Thoracic aorta (tissue), 2 donors: ENCODE data around the gene MCL1. TPM values are rescaled to one million over a fixed set of nuclear protein-coding genes. Genes with fewer than 3 reads are reported as not detected.
A peak's percentile ranks its signal among the peaks of the same experiment; 100 is the strongest.

Experiments used
- ATAC-seq: fragments of 150-250 bp; one replicate; pipeline ENCODE4 v1.8.0; 2017; ENCODE audit warnings: low read depth; ENCODE audit not compliant: insufficient number of reproducible peaks, low FRiP score
- DNase-seq: peaks from one replicate; pipeline ENCODE4 v3.0.0-alpha.2; 2020; ENCODE audit warnings: low spot score
- H3K27ac ChIP-seq, 2 donors: fragments of 200-600 bp; sonication (generic); 1 replicate in 1 of 2; 2 replicates in 1 of 2; pipeline ENCODE4 v1.5.1; 2016; ENCODE audit warnings: mild to moderate bottlenecking in 2 of 2, moderate library complexity in 2 of 2
- H3K27me3 ChIP-seq: fragments of 200-600 bp; sonication (generic); replicated peaks from 2 replicates; pipeline ENCODE4 v1.6.0; 2016; ENCODE audit warnings: mild to moderate bottlenecking; ENCODE audit not compliant: insufficient read depth
- H3K36me3 ChIP-seq: fragments of 200-600 bp; sonication (generic); one replicate; pipeline ENCODE4 v1.5.1; 2016
- H3K4me1 ChIP-seq, 2 donors: fragments of 200-600 bp; sonication (generic); 1 replicate in 1 of 2; 2 replicates in 1 of 2; pipeline versions ENCODE4 v1.5.1 to v1.6.0; 2016; ENCODE audit warnings: low read depth in 2 of 2, mild to moderate bottlenecking in 1 of 2; ENCODE audit not compliant: control insufficient read depth in 1 of 2
- H3K4me3 ChIP-seq: fragments of 200-600 bp; sonication (generic); 2 replicates; pipeline ENCODE4 v1.5.1; 2016; ENCODE audit warnings: mild to moderate bottlenecking
- H3K9me3 ChIP-seq: fragments of 200-600 bp; sonication (generic); 2 replicates; pipeline ENCODE4 v1.5.1; 2016
- CTCF ChIP-seq: fragments of 200-600 bp; sonication (generic); IDR thresholded peaks from one replicate; pipeline ENCODE4 v1.5.1; 2019; ENCODE audit warnings: antibody characterized with exemption
- total RNA-seq, 2 donors: library from RNA; depleted of rRNA; stranded (reverse); fragments of >200 nt; gene quantifications; one replicate each; pipeline versions ENCODE4 v1.1.0 to v1.2.3, GENCODE V29; 2016

Gene MCL1
- total RNA-seq, 2 donors from 2014 or later, result 588 to 607 TPM

- no peak for TF ChIP-seq CTCF
- H3K36me3 ChIP-seq, result no peaks in the 10 kb centered on the region
- no peak for DNase-seq
- H3K27ac ChIP-seq, result peak overlapping the region; percentile 71 to 88
- ATAC-seq, result no peak
- no peaks in the 10 kb centered on the region for H3K27me3 ChIP-seq
- H3K9me3 ChIP-seq, result no peaks in the 10 kb centered on the region
- peak overlapping the region; percentile 45 for H3K4me3 ChIP-seq
- peaks cover 22 to 62% of the 10 kb centered on the region in 2 donors for H3K4me1 ChIP-seq
These were observed 46.5 kb downstream of the MCL1 start for GRCh38 chr1:150532860-150533259.

DNA sequence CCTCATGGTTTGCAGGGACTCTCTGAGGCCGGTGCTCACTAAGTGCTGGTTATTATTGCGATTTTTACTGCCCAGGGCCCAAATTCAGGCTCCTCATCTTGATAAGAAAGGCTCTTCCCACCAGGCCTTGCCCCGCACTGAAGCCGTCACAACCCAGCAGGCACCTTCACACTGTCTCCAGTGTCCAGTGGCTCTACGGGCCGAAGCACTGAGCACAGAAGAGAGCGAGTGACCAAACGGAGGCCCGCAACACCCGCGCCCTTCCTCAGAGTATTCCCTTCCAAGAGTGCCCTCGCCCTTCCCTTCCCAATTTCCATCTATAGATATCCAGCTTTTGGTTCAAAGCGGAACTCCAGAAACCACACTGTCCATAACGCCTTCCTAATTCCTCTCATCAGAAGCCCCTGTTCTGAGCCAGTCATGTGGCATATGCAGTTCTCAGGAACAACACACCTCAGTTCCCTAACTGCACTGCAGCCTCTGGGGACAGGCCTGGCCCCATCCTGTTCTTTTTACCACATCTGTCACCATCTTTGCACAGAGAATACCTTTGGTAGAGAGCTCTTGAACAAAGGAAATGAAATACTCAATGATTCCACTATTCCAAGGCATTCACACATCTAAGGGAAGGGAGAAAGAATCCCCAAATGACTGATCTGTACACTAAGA lies 48.8 kb downstream of the MCL1 start:
- Histone ChIP-seq H3K36me3 (no peaks in the 10 kb centered on the region), H3K4me1 (peaks cover 12 to 40% of the 10 kb centered on the region in 2 donors), H3K27me3 (no peaks in the 10 kb centered on the region), H3K4me3 (no peak overlapping the region), H3K9me3 (no peaks in the 10 kb centered on the region), H3K27ac (no peak overlapping the region)
- DNase-seq (no peak), ATAC-seq (no peak)
- no peak for TF ChIP-seq CTCF

GRCh38 chr1:150529017-150529416 lies 50.4 kb downstream of the MCL1 start:
- Histone ChIP-seq H3K9me3 (no peaks in the 10 kb centered on the region), H3K4me3 (no peak overlapping the region), H3K27me3 (no peaks in the 10 kb centered on the region), H3K36me3 (no peaks in the 10 kb centered on the region), H3K4me1 (peaks cover 7 to 24% of the 10 kb centered on the region in 2 donors), H3K27ac (no peak overlapping the region)
- TF ChIP-seq CTCF, result no peak
- DNase-seq (no peak), ATAC-seq (no peak)

DNA sequence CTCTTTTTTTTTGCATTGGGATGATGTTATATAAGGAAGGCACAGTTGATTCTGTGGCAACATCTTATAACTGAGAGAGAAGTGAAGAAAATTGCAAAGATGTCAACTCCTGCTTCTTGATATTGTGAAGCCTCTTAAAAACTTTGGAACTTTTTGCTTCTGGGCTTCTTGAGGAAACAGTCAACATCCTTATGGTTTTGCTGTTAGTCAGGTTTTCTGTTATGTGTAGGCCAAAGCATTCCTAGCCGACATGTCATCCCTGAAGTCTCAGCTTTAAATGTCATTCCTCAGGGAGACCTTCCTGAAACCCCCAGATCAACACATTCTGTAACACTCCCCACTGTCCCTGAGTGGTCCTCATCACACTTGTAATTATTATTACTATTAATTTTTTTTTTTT lies 51.2 kb downstream of the MCL1 start:
- Histone ChIP-seq H3K9me3 (no peaks in the 10 kb centered on the region), H3K27me3 (no peaks in the 10 kb centered on the region), H3K4me1 (peaks cover 7 to 15% of the 10 kb centered on the region in 2 donors), H3K36me3 (no peaks in the 10 kb centered on the region), H3K27ac (no peak overlapping the region), H3K4me3 (no peak overlapping the region)
- ATAC-seq (no peak), DNase-seq (no peak)
- TF ChIP-seq CTCF, result no peak

GRCh38 chr1:150525348-150525747 lies 54.1 kb downstream of the MCL1 start:
- Histone ChIP-seq H3K27ac (no peak overlapping the region), H3K27me3 (no peaks in the 10 kb centered on the region), H3K4me3 (no peak overlapping the region), H3K9me3 (no peaks in the 10 kb centered on the region), H3K36me3 (no peaks in the 10 kb centered on the region), H3K4me1 (peaks cover 2 to 9% of the 10 kb centered on the region in 2 donors)
- no peak for TF ChIP-seq CTCF
- no peak for ATAC-seq
- DNase-seq, result no peak

Other genes starting within 250 kb of the MCL1 start
- 10 to 100 TPM; 19.5 to 28.4 TPM for gene RPRD2, start 215.5 kb downstream of the MCL1 start, total RNA-seq
- gene TARS2, start 92.2 kb downstream of the MCL1 start, total RNA-seq, result 10 to 100 TPM; 11.6 to 13.5 TPM
- gene ECM1, start 71.5 kb downstream of the MCL1 start, total RNA-seq, result 10 to 100 TPM; 22.8 to 54.0 TPM
- not detected for gene FALEC, start 63.9 kb downstream of the MCL1 start, total RNA-seq
- gene ADAMTSL4, start 30.2 kb downstream of the MCL1 start, total RNA-seq, result 10 to 100 TPM; 28.4 to 45.1 TPM
- gene ENSA, start 50.0 kb upstream of the MCL1 start, total RNA-seq, result 10 to 100 TPM; 85.7 to 94.5 TPM
- 10 to 100 TPM; 13.7 to 15.6 TPM for gene GOLPH3L, start 117.5 kb upstream of the MCL1 start, total RNA-seq
- gene HORMAD1, start 141.3 kb upstream of the MCL1 start, total RNA-seq, result not detected
- 10 to 100 TPM; 64.7 to 82.6 TPM for gene CTSS, start 186.2 kb upstream of the MCL1 start, total RNA-seq
- 100 to 1,000 TPM in 1 of 2 donors, 10 to 100 TPM in 1; 70.7 to 117 TPM for gene CTSK, start 228.7 kb upstream of the MCL1 start, total RNA-seq